ENCODE measurements around the gene TTLL1.
"Not testable (repeated sequence)": the region's sequence is repeated elsewhere in the genome, so short reads cannot be mapped to it uniquely, and the experiment has no call there.

Gene TTLL1

DNA sequence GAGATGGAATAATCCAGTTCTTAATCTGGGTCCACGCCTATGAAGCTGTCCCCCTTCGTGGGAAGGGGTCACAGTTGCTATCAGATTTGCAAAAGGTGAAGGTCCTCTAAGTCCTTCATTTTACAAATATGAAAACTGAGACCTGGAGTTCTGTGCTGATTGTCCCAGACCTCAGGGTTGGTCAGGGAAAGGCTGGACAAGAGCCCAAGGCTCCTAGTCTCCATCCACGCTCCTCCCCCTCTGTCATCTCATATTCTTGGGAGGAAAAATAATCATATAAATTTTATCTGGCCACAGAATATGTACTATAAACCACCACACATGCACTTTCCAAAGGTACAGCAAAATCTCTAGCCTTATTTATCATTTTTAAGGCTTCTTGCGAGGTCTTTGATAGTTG lies 79.7 kb downstream of the TTLL1 start:
- DNase-seq: no peak

- no peak for DNase-seq
These were observed 80.3 kb downstream of the TTLL1 start for GRCh38 chr22:43008921-43009320.

DNA sequence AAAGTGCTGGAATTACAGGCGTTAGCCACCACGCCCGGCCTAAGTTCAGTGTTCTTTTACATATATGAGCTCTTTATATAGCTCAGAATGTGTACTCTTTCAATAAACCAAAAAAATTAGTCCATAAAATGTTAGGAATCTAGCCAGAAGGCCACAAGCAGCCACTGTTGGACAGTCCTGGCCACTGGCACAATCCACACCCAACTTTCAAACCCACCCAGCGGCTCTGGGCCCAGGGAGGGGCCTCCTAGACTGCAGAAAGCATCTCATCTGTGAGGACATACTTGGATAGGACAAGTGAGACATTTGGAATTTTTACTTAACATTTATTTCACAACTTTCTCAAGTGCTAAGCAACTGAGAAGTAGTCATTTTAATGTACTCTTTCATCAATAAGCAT lies 80.7 kb downstream of the TTLL1 start:
- DNase-seq: no peak

GRCh38 chr22:43007519-43008102 lies 81.6 kb downstream of the TTLL1 start:
- DNase-seq: no peak

DNA sequence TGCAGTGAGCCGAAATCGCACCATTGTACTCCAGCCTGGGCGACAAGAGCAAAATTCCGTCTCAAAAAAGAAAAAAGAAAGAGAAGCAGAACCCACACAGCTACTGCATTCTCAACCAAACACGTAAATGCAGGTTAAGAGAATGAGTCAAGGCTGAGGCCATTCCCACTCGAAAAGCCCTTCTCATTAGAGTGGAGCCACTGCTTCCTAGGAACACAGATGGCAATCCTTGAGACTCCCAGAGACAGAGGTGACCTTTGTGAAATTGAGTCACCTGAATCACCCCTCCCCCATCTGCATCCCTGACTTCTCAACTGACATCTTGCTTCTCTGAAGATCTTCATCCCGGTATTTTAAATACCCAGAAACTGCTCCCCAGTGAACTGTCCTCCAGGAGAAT lies 82.4 kb downstream of the TTLL1 start:
- DNase-seq: no peak

- no peak for DNase-seq
These were observed 83.1 kb downstream of the TTLL1 start for GRCh38 chr22:43006016-43006505.

DNA sequence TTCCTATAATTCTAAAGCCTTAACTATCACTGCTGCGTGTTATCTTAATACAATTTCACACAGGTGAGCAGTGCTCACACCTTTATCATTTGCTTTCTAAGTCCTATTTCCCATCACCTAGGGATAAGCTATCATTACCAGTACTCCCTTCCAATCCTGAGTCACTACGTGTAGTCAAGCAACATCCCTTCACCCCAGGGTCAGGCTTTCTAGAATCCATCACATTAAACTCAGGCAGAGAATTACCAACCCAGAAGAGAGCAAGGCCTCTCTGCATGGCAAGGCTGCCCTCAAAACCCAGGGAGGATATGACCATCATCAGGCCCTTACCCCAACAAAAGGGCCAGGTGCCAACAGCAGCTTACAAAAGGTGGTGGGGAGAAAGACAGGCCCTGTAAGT lies 84.1 kb downstream of the TTLL1 start:
- DNase-seq: no peak

- DNase-seq: no peak
These were observed 84.7 kb downstream of the TTLL1 start for GRCh38 chr22:43004362-43005035.

GRCh38 chr22:43002202-43002586 lies 87.0 kb downstream of the TTLL1 start:
- DNase-seq: no peak

DNA sequence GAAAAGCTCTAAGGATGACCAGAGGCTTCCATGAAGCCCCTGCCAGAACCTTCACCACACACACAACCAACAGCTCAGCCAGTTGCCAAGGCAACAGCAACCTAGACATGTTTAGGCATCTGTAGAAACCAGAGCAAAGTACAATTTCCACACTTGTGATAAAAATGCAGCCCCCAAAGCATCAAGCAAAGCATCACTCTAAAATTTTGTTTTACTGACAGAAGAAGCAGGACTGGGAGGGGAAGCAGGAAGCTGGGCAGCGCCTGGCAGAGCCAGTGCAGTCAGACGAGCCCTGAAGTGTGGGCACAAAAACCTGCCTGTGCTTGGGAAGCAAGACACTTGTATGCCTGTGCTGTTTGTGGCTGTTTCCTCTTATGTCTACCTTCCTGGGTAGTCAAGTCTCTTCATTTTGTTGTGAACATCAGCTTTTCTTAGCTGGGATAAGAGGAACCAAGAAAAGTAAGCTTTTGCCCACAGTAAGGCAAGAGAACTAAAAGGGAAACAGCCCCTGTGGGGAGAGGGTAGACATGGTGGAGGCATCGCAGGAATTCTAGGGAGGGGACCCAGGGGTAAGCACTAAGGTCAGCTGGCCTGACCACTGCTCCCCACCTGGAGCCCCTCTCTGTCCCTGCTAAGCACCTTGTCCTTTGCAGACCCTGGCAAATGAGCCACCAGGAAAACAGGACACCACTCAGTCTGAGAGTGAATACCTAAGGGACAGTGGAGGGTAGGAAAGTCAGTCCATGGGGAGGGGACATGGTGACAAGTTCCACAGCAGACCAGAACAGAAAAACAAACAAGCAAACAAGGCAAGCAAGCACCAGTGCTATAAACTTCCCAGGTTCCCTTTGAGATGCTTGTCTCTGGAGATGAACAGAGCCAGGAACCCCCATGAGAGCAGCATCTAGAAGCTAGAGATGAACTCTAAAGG lies 87.7 kb downstream of the TTLL1 start:
- DNase-seq: no peak

GRCh38 chr22:43000441-43001175 lies 88.6 kb downstream of the TTLL1 start:
- DNase-seq: no peak

DNA sequence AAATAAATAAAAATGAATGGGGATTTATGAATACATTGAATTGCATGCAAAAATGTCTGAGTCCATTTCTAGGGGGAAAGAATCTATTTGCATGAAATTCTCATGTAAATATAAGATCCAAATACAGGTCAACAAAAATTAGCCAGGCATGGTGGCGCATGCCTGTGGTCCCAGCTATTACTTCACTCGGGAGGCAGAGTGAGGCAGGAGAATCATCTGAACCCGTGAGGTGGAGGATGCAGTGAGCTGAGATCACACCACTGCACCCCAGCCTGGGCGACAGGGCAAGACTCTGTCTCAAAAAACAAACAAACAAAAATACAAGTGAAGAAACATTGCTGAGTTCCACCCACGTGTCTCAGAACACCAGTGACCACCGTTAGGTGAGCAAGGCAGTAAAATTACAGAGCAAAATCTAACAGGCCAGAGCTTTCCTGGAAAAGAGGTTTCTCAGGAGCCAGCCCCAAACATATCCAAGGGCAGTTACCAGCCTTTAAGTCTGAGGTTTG lies 91.6 kb downstream of the TTLL1 start:
- no peak for DNase-seq

DNA sequence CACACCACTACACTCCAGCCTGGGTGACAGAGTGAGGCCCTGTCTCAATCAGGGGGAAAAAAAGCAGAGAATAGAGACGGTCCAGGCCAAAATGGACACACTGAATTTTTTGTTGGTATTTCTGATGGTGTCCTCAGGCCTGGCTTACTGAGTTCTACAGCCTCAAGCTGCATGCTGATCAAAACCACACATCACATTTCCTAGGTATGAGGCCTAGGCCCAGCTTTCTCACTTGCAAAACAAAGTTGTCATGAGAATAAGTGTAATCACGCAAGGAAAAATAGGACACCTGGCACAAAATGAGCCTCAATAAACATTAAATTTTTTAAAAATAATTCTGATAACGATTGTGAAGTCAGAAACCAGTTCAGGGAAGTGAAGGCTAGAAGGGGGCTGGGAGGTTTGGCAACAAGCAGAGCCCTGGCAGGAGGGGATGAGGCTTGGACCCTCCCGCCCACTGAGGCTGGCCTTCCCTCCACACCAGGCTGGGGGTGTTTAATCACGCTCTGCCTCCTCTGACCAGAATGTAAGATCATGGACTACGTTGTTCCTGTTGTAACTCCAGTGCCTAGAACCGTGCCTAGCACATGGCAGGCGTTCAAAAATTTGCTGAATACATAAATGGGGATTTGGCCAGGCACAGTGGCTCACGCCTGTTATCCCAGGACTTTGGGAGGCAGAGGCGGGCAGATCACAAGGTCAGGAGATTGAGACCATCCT lies 92.4 kb downstream of the TTLL1 start:
- no peak for DNase-seq

DNA sequence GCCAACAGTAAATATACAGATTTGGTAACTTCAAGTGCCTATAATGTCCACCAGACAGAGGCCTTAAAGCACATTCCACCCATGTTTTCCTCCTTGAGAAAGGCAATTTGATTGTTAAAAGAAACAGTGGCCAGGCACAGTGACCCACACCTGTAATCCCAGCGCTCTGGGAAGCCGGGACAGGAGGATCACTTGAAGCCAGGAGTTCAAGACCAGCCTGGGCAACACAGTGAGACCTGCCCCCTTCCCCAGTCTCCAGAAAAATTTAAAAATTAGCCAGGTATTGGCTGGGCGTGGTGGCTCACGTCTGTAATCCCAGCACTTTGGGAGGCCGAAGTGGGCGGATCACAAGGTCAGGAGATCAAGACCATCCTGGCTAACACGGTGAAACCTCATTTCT lies 93.5 kb downstream of the TTLL1 start:
- not testable (repeated sequence) for DNase-seq

DNA sequence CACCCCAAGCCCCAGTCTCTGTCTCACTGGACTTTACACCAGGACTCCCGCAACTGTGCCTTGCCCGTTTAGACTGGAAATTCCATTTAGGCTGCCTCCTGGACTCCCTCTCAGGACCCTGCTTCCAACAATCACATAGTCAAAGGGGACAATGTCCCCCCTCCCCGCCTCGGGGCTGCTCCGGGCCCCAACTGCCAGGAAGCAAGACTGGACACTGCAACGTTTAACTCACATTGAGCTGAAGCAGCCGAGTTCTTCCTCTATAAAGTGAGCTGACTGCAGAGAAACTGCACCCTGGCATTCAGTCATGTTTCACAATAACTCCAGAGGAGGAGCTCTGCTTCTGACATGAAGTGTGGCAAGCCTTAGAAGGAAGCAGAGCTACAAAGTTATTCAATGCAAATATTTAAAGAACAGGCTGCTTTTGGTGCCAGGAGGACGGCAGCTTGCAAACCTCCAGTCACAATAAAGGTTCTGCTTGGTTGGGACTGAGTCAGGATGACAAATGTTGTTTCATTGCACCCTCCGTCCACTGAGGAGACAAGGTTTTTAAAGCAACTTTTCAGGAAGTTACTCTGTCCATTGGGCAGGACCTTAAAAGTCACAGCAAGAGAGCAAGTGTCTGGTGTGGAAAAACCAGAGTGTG lies 94.2 kb downstream of the TTLL1 start:
- DNase-seq: no peak

DNA sequence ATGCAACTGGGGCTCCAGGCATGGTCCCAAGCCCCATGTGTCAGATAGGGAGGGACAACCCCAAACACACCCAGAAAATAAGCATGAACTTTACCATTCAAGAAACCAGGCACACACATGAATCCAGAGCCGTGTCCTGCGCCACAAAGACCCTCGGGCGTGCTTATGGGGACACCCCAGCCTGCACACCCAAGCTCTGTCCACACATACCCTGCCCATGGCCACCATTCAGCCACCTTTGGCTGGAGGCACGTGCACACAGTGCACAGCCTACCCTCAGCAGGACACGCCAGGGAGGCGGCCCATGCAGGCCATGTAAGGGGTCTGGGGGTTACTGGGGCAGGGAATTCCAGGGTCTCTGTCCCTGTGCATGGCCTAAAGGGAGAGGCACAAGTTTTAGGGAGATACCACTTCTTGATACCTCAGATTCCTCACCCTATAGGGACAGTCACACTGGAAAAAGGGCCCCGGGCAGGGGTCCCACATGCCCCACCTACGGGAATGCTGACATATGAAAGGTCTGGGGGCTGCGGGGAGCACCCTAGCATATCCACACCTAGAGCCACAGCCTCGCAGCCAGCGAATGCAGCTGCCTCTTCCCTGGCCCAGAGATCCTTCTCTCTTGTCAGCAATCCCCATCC lies 94.8 kb downstream of the TTLL1 start:
- DNase-seq: no peak

GRCh38 chr22:42993651-42994275 lies 95.4 kb downstream of the TTLL1 start:
- DNase-seq: no peak

GRCh38 chr22:42992886-42993479 lies 96.2 kb downstream of the TTLL1 start:
- no peak for DNase-seq

GRCh38 chr22:42992092-42992491 lies 97.1 kb downstream of the TTLL1 start:
- DNase-seq: no peak

DNA sequence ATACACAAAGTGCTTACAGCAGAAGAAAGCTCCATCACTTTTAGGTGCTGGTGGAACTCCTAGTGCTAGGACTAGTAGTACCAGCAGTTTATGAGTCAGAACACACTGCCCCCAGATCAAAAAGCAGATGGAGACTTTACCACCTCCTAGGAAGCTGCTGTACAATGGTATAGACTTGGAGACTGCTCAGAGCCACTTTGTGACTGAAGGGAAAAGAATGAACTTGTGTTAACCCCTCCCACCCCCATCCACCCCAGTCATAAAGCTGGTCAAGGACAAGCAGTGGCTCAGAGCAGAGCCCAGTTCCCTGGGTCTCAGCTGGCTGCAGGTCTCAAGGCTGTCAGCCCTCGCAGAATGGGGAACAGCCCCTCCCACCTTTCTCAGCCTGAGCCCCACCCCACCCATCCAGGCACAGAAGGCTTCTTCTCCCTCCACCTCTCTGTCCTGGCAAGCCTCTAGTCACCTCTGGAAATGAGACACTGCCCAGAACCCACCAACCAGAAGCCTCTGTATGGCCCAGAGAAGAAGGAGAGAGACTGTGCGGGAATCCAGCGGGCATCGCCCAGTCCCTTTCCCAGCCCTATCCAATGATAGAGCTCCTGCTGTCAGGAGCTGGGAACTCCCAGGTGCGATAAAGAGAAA lies 98.1 kb downstream of the TTLL1 start:
- DNase-seq: no peak

All from NCI-H1694 (cell line).